GM13977 (cell line): Measurements from ENCODE around the gene CDKN2B.
A peak's percentile ranks its signal among the peaks of the same experiment; 100 is the strongest.

Experiments
- DNase-seq: peaks from one replicate; pipeline ENCODE4 v3.0.0; 2012; ENCODE audit warnings: low spot score
- CTCF ChIP-seq: IDR thresholded peaks from 2 replicates; pipeline ENCODE4 v1.5.1; 2012; ENCODE audit warnings: mild to moderate bottlenecking, control low read depth; ENCODE audit not compliant: insufficient read depth; ENCODE audit errors: extremely low read depth, missing control alignments
- in situ Hi-C: fragments of 300-500 bp; cut with MboI; formaldehyde crosslinking; loops from one replicate; pipeline ENCODE4 v1.12.0; 2022; ENCODE audit warnings: low sequenced_read_pairs, low pct_unique_long_range_greater_than_20kb, mixed read lengths, inconsistent platforms; ENCODE audit not compliant: unreplicated experiment

The CDKN2B gene

GRCh38 chr9:21968331-21969010 is 40.6 kb downstream of the CDKN2B start:
- no peak for DNase-seq
- peak; percentile 0 for TF ChIP-seq CTCF
- in situ Hi-C loops, result no loop called here

- in situ Hi-C loops, result no loop called here
- no peak for DNase-seq
- no peak for TF ChIP-seq CTCF
Observed at GRCh38 chr9:21967702-21968101, 41.4 kb downstream of the CDKN2B start.

- no peak for TF ChIP-seq CTCF
- DNase-seq, result no peak
- in situ Hi-C loops, result no loop called here
Observed at GRCh38 chr9:21967169-21967568, 41.9 kb downstream of the CDKN2B start.

- in situ Hi-C loops, result no loop called here
Observed at GRCh38 chr9:21966140-21966851, 42.8 kb downstream of the CDKN2B start.

GRCh38 chr9:21965401-21965951 is 43.6 kb downstream of the CDKN2B start:
- in situ Hi-C loops, result no loop called here
- DNase-seq, result peak; percentile 80
- peak; percentile 46 for TF ChIP-seq CTCF

More at GRCh38 chr9:21966140-21966851, 42.8 kb downstream of the CDKN2B start:
- no peak for TF ChIP-seq CTCF
- DNase-seq, result no peak

DNA sequence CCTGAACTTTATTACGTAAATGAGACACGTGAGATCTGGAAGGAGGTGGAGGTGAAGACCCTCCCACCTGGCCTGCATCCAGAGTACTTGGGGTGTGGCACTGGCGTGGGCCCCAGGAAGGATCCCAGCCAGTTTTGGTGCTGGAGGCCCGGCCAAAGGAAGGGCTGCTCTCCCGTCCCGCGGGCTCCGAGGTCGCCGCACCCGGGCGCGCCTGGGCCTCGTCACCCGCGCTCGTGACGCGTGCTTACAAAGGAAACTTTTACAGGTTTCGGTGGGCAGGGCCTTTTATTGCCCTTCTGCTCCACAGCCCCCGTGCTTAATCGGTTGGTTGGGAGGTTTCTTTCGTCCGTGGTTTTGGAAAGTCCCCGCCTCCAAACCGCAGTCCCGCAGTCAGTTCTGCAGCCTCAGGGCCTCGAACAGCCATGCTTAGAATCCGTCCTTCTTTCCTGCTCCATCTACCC is 44.1 kb downstream of the CDKN2B start:
- in situ Hi-C loops, result no loop called here
- peak; percentile 74 for DNase-seq
- TF ChIP-seq CTCF, result no peak
